ENCODE data around the gene DHX9.

The DHX9 gene

DNA sequence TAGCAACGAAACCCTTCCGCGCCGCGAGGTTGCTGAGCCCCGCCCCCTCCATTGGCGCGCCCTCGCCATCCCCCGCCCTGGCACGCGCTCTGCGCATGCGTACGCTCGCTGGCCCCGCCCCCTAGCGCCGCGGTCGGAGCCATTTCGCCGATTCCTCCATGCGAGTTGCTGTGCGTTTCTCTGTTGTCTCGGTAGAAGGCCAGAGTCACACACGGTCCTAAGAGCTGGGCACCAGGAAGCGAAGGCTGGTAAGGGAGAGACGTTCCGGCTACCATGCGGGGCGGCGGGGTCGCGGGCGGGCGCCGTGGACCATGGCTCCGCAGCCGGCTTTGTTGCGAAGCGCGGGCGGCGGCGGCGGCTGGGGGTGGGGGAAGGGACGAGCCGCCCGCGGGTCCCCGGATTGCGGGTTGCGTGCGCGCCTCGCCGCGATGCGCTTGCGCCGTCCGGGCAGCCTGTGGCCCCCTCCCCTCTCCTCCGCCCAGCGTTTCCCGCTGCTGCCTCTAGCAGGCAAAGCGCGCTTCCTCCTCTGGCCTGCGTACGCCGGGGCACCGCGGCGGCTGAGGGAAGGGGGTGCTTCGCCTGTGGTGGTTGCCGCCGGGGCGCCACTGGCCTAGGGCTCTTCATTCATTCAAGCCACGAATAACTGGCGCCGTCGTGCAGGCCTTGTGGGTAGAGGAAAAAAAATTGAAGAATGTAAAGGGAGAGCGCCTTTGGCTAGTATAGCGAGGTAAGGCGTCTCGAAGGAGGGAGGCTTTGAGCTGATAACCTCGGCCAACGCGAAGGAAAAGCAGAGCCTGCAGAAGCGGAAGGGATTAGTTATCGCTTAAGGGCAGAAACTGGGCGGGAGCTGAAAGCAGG lies at the start of gene DHX9:
TSS of gene DHX9 (plus strand) at position 139 of the 858 bp plus-strand sequence. CDS start 3,220 bp downstream, outside the sequence.
- DNase-seq = peak; percentile 95

GRCh38 chr1:182791281-182792179 lies 47.6 kb upstream of the DHX9 start:
- no peak for DNase-seq

GRCh38 chr1:182794091-182794490 lies 45.1 kb upstream of the DHX9 start:
- DNase-seq = no peak

- no peak for DNase-seq
Observed at GRCh38 chr1:182794676-182795201, 44.4 kb upstream of the DHX9 start.

DNA sequence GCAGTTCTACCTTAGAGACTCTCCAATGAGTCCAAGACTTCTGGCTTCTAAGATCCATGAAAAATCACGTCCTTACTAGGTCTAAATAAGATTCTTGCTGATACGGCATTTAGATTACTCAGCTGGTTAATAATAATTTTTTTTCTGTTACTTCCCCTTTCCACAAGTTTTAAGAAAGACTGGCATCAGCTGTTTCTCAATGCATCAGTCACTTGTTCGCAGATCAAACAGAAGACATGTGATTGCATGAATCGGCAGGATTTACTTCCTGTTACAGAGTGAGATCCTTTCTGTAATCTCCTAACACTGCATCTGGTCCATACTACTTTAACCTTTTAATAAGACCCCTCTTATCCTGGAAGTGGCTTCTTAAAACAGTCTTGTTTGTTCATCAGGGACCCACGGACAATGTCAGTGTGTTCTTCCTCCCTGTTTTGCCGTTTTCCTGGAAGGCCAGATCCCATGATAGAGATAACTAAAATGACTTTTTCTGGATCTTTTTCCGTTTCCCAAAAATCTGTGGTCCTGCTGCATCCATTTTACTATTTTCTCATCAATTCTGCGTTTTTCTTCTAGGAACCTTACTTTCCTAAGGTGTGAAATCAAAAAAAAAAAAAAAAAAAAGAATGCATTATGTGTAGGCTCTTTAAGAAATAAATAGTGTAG lies 43.5 kb upstream of the DHX9 start:
- DNase-seq = no peak

- no peak for DNase-seq
Observed at GRCh38 chr1:182802006-182802803, 36.9 kb upstream of the DHX9 start.

- no peak for DNase-seq
Observed at GRCh38 chr1:182803846-182804245, 35.3 kb upstream of the DHX9 start.

GRCh38 chr1:182806015-182806678 lies 33.0 kb upstream of the DHX9 start:
- no peak for DNase-seq

GRCh38 chr1:182807907-182808306 lies 31.2 kb upstream of the DHX9 start:
- no peak for DNase-seq

DNA sequence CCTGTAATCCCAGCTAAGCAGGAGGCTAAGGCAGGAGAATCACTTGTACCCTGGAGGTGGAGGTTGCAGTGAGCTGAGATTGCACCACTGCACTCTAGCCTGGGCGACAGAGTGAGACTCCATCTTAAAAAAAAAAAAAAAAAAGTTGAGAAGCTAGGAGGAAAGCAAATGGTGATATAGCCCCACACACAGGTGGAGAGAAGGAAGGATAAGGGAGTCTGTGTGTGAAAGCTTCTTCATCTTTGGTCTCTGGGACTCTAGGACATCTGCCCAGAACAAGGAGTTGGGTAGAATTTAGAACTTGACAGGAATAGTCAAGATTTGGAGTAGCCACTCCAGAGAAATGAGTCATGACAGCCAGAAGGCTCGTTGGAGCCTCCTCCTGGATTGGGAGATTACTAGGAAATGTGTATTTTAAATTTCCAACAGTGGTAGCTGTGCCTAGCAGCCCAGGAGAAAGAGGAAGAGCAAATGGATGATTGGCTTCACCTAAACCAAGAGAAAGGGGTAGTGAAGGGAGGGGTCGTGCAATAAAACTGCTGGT lies 29.7 kb upstream of the DHX9 start:
- DNase-seq = no peak

DNA sequence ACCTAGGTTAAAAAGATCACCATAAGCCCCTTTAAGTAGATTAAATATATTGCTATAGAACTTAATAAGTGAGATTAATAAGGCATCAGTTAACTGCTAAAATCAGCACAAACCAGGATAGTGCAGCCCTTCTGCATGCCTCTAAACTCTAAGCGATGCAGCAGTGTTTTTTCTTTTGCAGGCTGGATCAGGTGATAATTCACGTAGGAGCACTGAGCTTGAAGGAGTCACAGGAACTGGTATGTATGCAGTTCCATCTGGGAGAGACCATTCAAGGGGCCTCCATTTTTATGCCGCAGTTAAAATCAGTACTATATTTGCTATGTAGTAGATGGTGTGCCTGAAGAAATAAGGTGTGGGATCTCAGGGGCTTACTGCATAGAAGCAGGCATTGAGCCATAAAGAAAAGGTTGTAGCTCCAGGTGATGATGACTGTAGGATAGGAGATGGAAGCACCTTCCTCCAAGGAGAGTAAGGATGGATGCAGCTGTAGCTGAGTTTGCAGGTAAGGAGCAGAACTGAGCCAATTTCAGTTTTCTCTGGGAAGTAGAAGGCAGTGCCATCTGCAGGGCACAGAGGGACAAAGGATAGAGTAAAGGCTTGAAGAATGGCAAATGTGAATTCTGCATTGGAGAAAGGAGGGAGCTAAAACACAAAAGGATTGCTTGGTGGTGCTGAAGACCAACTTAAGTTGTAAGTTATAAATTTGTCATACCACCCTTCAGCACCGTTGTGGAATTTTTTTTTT lies 27.0 kb upstream of the DHX9 start:
- DNase-seq = no peak

GRCh38 chr1:182816863-182817262 lies 22.3 kb upstream of the DHX9 start:
- DNase-seq = no peak

DNA sequence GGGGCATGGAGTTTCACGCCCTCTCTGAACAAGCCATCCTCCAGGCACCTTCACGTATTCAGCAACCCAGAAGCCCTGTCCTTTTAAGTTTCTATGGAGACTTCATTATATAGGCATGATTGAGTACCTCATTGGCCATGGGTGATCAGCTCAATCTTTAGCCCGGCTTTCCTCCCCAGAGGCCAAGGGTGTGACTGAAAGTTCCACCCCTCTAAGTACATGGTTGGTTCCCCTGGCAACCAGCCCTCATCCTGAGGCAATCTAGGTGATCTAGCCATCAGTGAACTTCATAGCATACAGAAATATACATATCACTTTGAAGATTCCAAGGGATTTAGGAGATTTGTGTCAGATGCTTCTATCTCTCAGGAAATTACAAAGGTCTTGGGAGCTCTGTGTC lies 21.3 kb upstream of the DHX9 start:
- no peak for DNase-seq

- no peak for DNase-seq
Observed at GRCh38 chr1:182823220-182823619, 15.9 kb upstream of the DHX9 start.

- no peak for DNase-seq
Observed at GRCh38 chr1:182826892-182827291, 12.3 kb upstream of the DHX9 start.

GRCh38 chr1:182829285-182829932 lies 9.7 kb upstream of the DHX9 start:
- no peak for DNase-seq

GRCh38 chr1:182833271-182833670 lies 5.9 kb upstream of the DHX9 start:
- DNase-seq = no peak

- no peak for DNase-seq
Observed at GRCh38 chr1:182834326-182834725, 4.8 kb upstream of the DHX9 start.

DNA sequence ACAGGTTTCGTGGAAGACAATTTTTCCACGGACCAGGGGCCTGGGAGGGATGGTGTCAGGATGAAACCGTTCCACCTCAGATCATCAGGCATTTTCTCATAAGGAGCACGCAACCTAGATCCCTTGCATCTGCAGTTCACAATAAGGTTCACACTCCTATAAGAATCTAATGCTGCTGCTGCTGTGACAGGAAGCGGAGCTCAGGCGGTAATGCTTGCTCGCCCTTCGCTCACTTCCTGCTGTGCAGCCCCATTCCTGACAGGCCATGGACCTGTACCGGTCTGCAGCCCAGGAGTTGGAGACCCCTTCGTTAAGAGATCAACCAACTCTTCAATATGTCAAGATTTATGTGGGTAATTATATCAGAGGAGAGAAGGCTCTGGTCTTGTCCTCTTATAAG lies 3.3 kb upstream of the DHX9 start:
- DNase-seq = no peak
